Superior temporal gyrus (tissue), 1 donor: Measurements from ENCODE around the gene CAPN13.
"Not testable (repeated sequence)": the region's sequence is repeated elsewhere in the genome, so short reads cannot be mapped to it uniquely, and the experiment has no call there.

Experiments
- DNase-seq: peaks from one replicate; pipeline ENCODE4 v3.0.0-alpha.2; 2016; ENCODE audit errors: extremely low spot score

Gene CAPN13

DNA sequence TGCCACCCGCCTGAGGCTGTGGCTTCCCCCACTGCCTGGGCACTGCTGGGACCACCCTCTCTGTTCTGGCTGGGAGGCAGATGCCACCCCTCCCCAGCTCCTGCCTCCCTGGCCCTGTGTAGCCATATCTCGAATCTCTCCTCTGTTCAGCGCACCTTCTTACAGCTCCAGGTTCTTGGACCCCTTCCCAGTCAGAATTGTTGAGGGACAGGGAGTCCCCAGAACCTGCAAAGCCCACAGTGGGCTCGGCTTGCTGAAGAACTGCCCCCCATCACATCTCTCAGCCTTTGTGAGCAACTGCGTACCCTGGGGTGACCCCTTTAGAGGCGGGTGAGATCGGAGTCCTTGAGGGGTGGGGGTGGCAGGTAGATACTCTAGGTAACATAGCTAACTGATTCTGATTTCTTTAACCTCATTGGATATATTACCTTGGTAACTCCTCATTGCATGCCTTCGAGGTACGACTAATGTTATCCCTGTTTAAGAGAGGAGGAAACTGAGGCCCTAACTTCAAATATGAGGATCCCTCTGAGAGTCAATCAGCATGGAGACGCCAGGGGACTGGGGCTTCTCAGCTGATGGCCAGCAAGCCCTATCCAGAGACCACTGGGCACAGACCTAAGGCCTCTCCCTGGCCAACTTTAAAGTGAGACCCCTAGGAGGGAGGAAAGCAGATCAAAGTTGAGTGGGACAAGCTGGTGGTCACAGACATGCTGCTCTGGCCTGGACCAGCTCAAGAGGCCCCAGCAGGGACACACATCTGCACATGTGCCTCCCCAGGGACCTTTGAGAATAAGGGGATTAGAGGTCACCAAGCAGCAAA is 101.3 kb downstream of the CAPN13 start:
- DNase-seq = no peak

GRCh38 chr2:30705056-30705455 is 102.2 kb downstream of the CAPN13 start:
- no peak for DNase-seq

GRCh38 chr2:30704309-30705020 is 102.8 kb downstream of the CAPN13 start:
- no peak for DNase-seq

DNA sequence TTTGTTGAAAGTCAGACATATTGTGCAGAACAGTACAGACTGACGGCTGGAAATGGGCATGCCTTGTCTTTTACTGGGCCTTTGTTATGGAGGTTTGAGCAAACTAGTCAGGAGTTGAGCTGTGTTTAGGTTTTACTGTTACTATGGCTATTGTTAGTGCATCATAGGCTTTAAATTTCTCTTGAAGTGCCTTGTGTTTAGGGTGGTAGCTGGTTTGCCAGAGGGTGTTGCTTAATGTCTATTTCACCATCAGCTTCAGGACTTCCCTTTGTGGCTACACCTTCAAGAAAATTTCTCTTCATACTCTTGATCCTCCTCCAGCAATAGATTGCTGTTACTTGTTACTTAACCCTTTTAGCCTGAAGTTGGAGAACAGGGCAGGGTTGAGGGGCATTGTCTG is 104.6 kb downstream of the CAPN13 start:
- DNase-seq = no peak

DNA sequence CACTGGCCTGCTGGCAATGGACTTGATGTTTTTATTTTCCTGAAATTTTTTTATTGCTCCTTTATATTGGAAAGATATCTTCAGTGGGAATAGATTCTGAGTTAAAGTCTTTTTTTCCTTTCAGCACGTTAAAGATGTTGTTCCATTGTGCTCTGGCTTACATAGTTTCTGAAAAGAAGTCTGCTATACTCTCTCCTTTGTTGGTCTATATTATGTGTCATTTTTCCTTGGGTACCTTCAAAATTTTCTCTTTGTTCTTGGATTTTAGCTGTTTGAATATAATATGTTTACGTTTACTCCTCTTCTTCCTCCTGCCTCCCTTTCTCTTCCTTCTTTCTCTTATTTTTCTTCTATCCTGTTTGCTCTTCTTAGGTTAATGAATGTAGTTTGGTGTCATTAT is 105.5 kb downstream of the CAPN13 start:
- no peak for DNase-seq

DNA sequence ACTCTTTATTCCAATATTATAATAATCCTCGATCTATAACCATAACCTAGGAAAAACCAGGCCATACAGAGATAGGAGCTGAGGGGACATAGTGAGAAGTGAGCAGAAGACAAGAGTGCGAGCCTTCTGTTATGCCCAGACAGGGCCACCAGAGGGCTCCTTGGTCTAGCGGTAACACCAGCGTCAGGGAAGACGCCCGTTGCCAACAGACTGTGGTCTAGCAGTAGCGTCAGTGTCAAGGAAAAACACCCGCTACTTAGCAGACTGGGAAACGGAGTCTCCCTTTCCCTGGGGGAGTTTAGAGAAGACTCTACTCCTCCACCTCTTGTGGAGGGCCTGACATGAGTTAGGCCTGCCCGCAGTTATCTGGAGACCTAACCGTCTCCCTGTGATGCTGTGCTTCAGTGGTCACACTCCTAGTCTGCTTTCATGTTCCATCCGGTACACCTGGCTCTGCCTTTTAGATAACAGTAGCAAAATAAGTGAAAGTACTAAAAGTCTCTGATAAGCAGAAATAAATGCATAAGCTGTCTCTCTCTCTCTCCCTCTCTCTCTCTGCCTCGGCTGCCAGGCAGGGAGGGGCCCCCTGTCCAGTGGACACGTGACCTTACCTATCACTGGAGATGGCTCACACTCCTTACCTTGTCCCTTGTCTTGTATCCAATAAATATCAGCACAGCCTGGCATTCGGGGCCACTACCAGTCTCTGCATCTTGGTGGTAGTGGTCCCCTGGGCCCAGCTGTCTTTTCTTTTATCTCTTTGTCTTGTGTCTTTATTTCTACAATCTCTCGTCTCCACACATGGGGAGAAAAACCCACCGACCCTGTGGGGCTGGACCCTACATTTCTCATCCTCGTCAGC is 109.8 kb downstream of the CAPN13 start:
- DNase-seq = not testable (repeated sequence)

- DNase-seq = no peak
These were observed 111.5 kb downstream of the CAPN13 start for GRCh38 chr2:30695749-30696148.

DNA sequence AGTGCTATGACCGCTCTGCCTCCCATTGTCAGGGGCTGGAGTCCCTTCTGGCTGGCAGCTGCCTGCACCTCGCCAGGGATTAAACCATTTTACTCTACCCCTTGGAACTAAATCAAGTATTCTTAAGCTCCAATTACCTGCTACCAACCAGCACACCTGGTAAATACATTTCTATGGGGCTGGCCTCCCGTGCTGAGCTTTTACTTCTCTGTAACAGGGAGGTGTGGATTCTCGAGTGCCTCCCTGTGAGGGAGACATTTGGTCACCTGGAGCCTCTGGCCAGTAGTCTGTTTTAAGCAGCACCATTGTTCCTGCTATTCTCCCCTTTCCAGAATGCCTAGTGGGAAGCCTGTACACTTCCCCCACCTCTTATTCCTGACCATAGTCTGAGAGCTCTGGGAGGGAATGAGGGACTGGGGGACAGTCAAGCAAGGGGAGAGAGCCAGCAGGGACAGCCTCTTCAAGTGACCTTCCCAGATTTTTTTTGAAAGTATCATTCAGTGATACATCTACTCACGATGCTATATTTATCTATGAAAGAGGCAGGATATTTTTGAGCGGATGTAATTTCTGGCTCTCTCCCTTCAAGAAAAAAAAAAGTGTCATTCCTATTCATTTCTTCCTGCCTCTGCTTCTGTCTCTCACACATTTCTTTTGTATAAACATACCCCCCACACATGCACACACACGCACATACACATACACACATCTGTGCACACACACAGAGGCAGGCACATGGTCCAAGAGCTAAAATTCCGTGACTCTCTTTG is 112.8 kb downstream of the CAPN13 start:
- DNase-seq = no peak

DNA sequence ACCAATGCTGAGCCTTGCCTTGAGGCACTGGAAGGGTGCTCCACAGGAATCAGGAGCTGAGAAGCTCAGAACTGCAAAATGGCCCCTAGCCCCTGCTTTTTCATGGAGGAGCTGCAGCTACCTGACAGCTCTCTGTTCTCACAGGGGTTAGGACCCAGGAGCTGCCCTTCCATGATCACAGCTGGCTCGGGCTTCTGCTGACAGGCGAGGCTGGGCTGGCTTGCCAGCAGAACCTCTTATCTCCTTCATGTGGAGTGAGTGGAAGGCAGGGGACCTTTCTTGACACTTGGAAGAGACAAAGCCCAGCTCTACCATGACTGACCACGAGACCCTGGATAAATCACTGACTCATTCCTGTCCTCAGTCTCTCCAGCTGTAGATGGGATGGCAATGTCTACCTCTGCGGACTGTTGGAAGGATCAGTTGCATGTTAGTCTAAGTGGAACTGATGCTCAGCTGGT is 113.4 kb downstream of the CAPN13 start:
- DNase-seq = no peak

DNA sequence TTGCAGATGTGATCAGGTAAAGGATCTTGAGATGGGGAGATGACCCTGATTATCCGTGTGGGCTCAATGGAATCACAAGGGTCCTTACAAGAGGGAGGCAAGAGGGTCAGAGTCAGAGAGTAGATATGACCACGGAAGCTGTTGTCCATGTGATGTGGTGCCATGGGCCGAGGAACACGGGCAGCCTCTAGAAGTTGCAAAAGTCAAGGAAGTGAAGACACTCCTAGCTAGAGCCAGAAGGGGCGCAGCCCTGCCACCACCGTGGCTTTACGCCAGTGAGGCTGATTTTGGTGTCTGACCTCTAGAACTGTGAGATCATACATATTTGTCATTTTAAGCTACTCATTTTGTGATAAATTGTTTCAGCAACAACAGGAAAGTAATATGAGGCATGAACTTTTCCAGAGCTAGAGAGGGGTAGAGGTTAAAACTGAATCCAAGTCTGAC is 114.4 kb downstream of the CAPN13 start:
- no peak for DNase-seq

DNA sequence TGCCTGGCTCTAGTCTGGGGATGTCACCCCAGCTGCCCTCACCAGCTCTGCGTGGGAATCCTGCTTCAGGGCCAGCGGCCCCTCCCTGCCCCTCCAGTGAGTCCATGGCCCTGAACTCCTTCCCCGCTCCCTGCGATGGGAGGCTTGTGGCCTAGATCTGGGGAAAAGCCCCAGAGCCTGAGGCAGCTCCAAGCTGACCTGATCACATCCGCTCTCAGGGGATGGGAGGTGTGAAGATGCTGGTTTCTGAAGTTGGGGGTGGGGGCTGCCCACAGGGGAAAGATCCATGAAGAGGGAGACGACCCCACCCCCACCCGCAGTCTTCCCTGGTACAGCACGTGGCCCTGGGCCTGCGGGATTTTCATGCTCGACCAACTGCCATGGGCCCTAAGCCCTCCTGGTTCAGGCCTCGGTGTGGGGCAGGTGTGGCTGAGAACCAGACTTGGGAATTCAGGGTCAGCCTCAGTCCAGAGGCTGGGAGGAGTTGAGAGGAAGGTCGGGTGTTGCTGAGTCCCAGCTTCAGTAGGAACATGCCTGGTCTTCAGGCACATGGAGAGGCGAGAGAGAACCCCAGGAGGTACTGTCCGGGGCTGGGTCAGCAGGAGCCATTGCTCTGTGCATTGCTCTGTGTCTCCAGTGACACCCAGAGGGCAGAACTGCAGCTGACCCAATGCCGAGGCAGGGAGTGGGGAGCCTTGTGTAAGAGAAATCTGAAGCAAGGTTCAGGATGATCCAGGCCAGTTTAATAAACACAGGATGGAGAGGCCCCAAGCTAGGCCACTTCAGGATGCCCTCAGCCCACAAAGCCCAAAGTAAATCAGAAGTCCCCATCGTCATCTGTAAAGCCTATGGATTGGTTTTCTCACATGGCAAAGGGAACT is 115.1 kb downstream of the CAPN13 start:
- DNase-seq = no peak

DNA sequence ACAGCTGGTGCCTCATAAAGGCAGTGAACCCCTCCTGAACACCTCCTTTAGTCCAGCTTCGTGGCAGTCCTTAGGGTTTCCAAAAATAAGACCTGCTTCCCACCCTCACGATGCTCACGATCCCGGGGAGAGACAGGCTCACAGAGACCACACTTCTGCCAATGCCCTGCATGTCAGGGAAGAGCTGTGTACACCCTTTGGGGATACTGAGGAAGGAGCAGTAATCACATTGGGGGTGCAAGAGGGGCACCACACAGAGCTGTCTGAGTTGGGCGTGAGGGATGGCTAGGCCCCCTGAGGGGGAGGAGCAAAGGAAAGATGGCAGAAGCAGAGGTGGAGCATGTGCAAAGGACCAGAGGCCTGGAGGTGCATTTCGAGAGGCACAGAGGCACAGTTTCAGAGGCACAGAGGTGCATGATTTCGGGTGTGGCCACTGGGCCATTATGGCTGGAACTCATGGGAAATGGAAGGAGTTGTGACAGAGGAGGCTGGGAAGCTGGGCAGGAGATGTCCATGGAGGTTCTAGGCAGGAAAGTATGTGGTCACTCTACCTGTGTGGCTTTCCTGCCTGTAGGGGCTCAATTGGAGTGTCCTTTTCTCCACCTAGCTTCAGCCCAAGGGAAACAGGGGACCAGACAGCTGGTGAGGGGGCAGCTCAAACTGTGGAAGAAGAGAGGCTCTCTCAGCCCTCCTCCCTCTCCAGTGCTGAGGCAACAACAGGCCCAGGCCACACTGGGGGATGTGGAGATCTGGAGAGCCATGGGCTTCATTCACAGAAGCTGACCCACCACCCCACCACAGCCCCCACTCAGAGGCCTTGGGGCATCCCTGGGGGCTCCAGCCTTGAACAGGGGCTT is 115.9 kb downstream of the CAPN13 start:
- no peak for DNase-seq

DNA sequence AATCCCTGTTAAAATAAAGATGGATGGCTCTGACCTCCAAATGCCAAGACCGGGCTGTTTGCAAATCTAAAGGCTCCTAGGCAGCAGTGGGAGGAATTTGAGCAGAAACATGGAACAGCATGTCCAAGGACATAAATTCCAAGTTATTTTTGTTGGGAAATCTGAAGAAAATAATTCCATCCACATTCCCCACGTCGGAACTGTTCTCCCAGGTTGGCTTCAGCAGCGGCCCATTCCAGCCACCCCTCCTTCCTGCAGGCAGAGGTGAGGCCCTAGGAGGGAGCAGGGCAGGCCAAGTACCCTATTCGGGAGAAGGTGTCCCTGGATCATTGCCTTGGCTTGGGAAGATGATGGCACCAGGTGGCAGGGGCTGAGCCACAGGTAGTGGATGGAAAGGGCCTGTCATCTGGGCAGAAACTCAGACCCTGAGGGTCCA is 117.1 kb downstream of the CAPN13 start:
- no peak for DNase-seq

DNA sequence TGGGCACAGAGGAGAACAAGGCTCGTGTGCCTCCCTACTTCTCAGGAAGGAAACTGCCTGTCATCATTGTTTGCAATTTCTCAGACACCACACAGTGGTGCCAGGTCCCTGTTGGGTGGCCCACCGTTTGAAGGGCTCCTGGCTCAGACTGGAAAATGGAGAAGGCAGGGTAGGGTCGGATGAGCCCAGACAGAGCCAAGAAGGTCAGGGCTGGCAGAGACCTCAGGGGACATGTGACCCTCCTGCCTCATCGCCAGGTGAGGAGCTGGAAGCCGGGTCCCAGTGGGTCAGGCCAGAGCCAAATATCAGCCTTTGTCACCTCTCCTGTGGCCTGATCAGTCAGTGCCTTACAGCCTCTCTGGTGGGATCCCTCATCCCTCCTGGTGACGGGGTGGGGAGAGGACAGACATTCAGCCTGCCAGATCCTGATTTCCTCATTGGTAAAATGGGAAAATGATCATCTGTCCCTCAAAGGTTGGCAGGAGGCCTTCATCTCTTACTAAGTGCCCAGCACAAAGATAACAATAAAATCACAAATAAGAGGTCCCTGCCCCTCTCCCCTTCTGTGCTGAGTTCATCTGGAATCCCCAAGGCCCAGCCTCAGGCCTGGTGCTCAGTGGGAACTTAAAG is 117.6 kb downstream of the CAPN13 start:
- DNase-seq = no peak

- no peak for DNase-seq
These were observed 118.3 kb downstream of the CAPN13 start for GRCh38 chr2:30688956-30689401.

DNA sequence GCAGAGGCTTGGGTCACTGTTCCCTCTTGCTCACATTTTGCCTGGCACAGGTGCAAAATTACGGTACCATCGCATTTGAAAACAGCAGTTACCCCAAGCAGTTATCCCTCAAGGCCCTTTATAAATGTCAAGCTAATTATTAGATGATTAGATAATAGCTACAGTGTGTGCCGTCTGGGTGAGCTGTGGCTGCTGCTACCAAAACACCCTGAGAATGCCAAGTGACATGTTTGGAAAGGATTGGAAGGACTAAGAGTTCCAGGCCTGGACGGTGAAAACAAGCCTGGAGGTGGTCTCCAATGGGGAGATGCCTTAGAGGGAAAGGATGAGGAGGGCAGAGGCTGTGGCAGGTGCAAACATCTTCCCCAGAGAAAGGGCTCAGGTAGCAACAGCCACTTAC is 120.6 kb downstream of the CAPN13 start:
- DNase-seq = no peak

DNA sequence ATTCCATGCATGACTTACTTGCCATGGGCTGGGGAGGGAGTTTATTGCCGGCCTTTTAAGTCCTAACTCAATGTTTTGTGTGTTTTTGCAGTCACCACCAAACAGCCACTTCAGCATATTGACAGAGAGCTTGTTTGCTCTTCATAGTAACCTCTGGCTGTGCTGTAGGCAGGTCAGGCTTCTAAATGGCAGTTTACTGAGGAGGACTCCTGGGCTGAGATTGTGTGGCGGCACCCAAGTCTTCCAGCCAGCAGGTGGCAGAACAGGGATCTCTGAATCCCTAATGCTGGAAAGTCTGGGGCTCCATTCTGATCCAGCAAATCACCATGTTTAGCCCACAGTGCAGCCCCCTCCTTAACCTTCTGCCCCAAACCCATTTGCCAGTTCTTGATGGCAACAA is 121.2 kb downstream of the CAPN13 start:
- no peak for DNase-seq

- DNase-seq = no peak
These were observed 122.2 kb downstream of the CAPN13 start for GRCh38 chr2:30684996-30685395.

DNA sequence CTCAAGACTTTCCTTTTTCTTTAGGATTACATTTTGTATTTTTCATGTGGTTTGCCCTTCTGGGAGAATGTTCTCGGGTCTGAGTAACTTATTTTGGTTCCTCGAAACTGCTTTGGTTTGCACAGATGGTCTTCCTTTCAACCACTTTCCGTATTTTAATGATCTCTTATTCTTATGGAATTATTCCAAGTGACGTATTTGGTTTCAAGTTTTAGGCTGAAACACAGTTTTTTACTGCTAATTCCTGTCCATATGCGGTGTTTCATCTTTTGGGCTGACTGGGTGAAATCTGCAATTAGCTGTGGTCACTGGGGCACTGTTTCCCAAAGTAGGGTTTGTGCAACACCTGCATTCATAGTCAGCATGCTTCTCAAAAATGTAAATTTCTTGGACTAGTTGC is 122.7 kb downstream of the CAPN13 start:
- DNase-seq = peak; percentile 34
